K562 (cell line): ENCODE measurements around the gene EMILIN3.

Experiments used
- ARID2 ChIP-seq: fragments of 450-650 bp; IDR thresholded peaks from 2 replicates; pipeline ENCODE4 v1.6.1; 2017; ENCODE audit warnings: antibody characterized with exemption, mild to moderate bottlenecking
- BCOR ChIP-seq: fragments of 450-650 bp; IDR thresholded peaks from 2 replicates; pipeline ENCODE4 v1.6.1; 2016
- ESRRA ChIP-seq: fragments of 450-650 bp; IDR thresholded peaks from 2 replicates; pipeline ENCODE4 v1.6.1; 2014; ENCODE audit warnings: low read depth, mild to moderate bottlenecking, moderate library complexity, borderline replicate concordance
- HNRNPUL1 ChIP-seq: fragments of 200-400 bp; formaldehyde crosslinking; IDR thresholded peaks from 2 replicates; pipeline ENCODE4 v1.6.1; 2017; ENCODE audit warnings: low read length
- KDM4B ChIP-seq, 2 experiments: fragments of 450-650 bp in 1 of 2; sonication (generic) in 1 of 2; IDR thresholded peaks; 2 replicates each; pipeline ENCODE4 v1.6.1; 2016 to 2017; ENCODE audit warnings: borderline replicate concordance in 2 of 2, antibody characterized with exemption in 1 of 2, low read depth in 1 of 2, mild to moderate bottlenecking in 1 of 2
- TGIF2 ChIP-seq: sonication (generic); formaldehyde crosslinking; IDR thresholded peaks from 2 replicates; pipeline ENCODE4 v1.8.1; 2022; ENCODE audit warnings: mild to moderate bottlenecking, missing genetic modification reagents, moderate library complexity
- ZBED1 ChIP-seq: IDR thresholded peaks from 2 replicates; pipeline ENCODE4 v1.6.1; 2014
- ZNF146 ChIP-seq: IDR thresholded peaks from one replicate; pipeline ENCODE4 v1.6.1; 2018; ENCODE audit warnings: missing compliant biosample characterization; ENCODE audit not compliant: unreplicated experiment
- ZNF224 ChIP-seq: sonication (generic); formaldehyde crosslinking; IDR thresholded peaks from 2 replicates; pipeline ENCODE4 v1.8.0; 2022; ENCODE audit warnings: mild to moderate bottlenecking, missing genetic modification reagents
- ZNF347 ChIP-seq: fragments of 450-650 bp; formaldehyde crosslinking; IDR thresholded peaks from 2 replicates; pipeline ENCODE4 v1.4.0; 2020; ENCODE audit warnings: low read depth, mild to moderate bottlenecking, moderate library complexity
- TF ChIP-seq, protein P1 (sequence below), 3 experiments: IDR thresholded peaks in 2 of 3; conservative IDR thresholded peaks in 1 of 3; 2 replicates each; pipeline ENCODE4 v1.5.1; 2011 to 2012; ENCODE audit warnings: low read length in 3 of 3, mild to moderate bottlenecking in 3 of 3, control low read depth in 2 of 3, improper control_type of control experiment in 1 of 3, inconsistent platforms in 1 of 3, low read depth in 1 of 3, mixed read lengths in 1 of 3, moderate library complexity in 1 of 3; ENCODE audit not compliant: insufficient read depth in 2 of 3
- TF ChIP-seq, protein P2 (sequence below): sonication (generic); formaldehyde crosslinking; IDR thresholded peaks from 2 replicates; pipeline ENCODE4 v1.8.1; 2022; ENCODE audit warnings: missing genetic modification reagents
- TF ChIP-seq, protein P3 (sequence below): sonication (generic); formaldehyde crosslinking; IDR thresholded peaks from 2 replicates; pipeline ENCODE4 v1.8.0; 2022; ENCODE audit warnings: mild to moderate bottlenecking, missing genetic modification reagents

GRCh38 chr20:41335591-41335990, 31.0 kb downstream of the EMILIN3 start:
- TF ChIP-seq, protein P1, sequence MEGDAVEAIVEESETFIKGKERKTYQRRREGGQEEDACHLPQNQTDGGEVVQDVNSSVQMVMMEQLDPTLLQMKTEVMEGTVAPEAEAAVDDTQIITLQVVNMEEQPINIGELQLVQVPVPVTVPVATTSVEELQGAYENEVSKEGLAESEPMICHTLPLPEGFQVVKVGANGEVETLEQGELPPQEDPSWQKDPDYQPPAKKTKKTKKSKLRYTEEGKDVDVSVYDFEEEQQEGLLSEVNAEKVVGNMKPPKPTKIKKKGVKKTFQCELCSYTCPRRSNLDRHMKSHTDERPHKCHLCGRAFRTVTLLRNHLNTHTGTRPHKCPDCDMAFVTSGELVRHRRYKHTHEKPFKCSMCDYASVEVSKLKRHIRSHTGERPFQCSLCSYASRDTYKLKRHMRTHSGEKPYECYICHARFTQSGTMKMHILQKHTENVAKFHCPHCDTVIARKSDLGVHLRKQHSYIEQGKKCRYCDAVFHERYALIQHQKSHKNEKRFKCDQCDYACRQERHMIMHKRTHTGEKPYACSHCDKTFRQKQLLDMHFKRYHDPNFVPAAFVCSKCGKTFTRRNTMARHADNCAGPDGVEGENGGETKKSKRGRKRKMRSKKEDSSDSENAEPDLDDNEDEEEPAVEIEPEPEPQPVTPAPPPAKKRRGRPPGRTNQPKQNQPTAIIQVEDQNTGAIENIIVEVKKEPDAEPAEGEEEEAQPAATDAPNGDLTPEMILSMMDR (IDR thresholded peaks at IDR 0.05 in 2 of 3, conservative IDR thresholded peaks at IDR 0.05 in 1 of 3; ENCODE audit: insufficient read depth in 2 of 3, low read depth in 1 of 3, low read length in 3 of 3) = no peak
- TF ChIP-seq KDM4B (IDR thresholded peaks at IDR 0.05; ENCODE audit: borderline replicate concordance in 2 of 2, low read depth in 1 of 2) (no peak), ZNF224 (CRISPR knock-in tag) (no peak), ZBED1 (no peak), ARID2 (no peak), ESRRA (no peak), BCOR (no peak), HNRNPUL1 (no peak), ZNF146 (CRISPR knock-in tag) (no peak), TGIF2 (CRISPR knock-in tag) (no peak), ZNF347 (no peak)
- TF ChIP-seq, protein P2, sequence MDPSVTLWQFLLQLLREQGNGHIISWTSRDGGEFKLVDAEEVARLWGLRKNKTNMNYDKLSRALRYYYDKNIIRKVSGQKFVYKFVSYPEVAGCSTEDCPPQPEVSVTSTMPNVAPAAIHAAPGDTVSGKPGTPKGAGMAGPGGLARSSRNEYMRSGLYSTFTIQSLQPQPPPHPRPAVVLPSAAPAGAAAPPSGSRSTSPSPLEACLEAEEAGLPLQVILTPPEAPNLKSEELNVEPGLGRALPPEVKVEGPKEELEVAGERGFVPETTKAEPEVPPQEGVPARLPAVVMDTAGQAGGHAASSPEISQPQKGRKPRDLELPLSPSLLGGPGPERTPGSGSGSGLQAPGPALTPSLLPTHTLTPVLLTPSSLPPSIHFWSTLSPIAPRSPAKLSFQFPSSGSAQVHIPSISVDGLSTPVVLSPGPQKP (CRISPR knock-in tag) = no peak
- TF ChIP-seq, protein P3, sequence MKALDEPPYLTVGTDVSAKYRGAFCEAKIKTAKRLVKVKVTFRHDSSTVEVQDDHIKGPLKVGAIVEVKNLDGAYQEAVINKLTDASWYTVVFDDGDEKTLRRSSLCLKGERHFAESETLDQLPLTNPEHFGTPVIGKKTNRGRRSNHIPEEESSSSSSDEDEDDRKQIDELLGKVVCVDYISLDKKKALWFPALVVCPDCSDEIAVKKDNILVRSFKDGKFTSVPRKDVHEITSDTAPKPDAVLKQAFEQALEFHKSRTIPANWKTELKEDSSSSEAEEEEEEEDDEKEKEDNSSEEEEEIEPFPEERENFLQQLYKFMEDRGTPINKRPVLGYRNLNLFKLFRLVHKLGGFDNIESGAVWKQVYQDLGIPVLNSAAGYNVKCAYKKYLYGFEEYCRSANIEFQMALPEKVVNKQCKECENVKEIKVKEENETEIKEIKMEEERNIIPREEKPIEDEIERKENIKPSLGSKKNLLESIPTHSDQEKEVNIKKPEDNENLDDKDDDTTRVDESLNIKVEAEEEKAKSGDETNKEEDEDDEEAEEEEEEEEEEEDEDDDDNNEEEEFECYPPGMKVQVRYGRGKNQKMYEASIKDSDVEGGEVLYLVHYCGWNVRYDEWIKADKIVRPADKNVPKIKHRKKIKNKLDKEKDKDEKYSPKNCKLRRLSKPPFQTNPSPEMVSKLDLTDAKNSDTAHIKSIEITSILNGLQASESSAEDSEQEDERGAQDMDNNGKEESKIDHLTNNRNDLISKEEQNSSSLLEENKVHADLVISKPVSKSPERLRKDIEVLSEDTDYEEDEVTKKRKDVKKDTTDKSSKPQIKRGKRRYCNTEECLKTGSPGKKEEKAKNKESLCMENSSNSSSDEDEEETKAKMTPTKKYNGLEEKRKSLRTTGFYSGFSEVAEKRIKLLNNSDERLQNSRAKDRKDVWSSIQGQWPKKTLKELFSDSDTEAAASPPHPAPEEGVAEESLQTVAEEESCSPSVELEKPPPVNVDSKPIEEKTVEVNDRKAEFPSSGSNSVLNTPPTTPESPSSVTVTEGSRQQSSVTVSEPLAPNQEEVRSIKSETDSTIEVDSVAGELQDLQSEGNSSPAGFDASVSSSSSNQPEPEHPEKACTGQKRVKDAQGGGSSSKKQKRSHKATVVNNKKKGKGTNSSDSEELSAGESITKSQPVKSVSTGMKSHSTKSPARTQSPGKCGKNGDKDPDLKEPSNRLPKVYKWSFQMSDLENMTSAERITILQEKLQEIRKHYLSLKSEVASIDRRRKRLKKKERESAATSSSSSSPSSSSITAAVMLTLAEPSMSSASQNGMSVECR (CRISPR knock-in tag) = no peak
